Neural cell (in vitro differentiated cells): ENCODE data around the gene HPD.

ENCODE experiments used
- EP300 ChIP-seq: fragments of 450-650 bp; conservative IDR thresholded peaks from 2 replicates; pipeline ENCODE4 v1.6.1; 2014; ENCODE audit warnings: antibody characterized with exemption, mild to moderate bottlenecking, moderate library complexity; ENCODE audit not compliant: poor library complexity, severe bottlenecking
- RAD21 ChIP-seq: fragments of 450-650 bp; conservative IDR thresholded peaks from 2 replicates; pipeline ENCODE4 v1.6.1; 2014; ENCODE audit warnings: antibody characterized with exemption, mild to moderate bottlenecking, moderate library complexity

DNA sequence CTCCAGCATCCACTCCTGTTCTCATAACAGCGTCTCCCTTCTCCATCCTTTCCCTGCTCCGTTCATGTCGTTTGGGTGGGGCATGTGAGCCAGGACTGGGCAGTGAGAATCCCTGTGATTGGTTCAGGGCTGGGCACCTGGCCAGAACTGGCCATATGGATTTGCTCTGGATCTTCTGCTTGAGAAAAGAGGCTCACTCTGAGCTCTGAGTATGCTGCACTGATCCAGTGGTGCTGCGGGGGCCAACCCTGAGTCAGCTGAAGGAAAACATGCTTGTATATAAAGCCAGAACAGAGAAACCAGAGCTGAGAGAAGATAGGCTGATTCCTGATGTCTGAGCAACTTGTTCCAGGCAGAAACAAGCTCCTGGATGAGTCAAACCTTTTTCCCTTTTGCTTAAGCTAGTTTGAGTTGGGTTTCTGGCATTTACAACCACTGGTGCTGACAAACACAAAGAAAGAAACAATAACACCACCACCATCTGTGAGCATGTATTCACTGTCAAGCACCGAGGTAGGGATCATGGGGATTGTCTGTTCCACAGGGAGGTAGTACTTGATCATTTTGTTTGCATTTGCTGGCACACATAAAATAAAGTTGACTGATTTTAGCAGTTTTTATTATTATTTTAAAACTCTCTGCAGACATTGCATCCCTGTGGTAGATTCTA lies 14.0 kb upstream of the HPD start:
- TF ChIP-seq EP300 (no peak), RAD21 (no peak)
